HL-60 (cell line): Measurements from ENCODE around the gene JAM2.

ENCODE experiments used
- CTCF ChIP-seq: IDR thresholded peaks from one replicate; pipeline ENCODE4 v1.5.1; 2011; ENCODE audit warnings: low read length, control low read depth, inconsistent platforms; ENCODE audit not compliant: insufficient read depth
- POLR2AphosphoS5 ChIP-seq: IDR thresholded peaks from 2 replicates; pipeline ENCODE4 v1.6.1; 2012; ENCODE audit warnings: low read depth

GRCh38 chr21:25721987-25722386 lies 82.9 kb downstream of the JAM2 start:
- no peak for TF ChIP-seq CTCF
- no peak for TF ChIP-seq POLR2AphosphoS5
